Astrocyte of the hippocampus (primary cell): ENCODE results near the gene GPR32.
"Not testable (repeated sequence)": the region's sequence is repeated elsewhere in the genome, so short reads cannot be mapped to it uniquely, and the experiment has no call there.

Experiments used
- DNase-seq: peaks from one replicate; pipeline ENCODE4 v3.0.0; 2011; ENCODE audit warnings: low read depth, low spot score

Gene GPR32

DNA sequence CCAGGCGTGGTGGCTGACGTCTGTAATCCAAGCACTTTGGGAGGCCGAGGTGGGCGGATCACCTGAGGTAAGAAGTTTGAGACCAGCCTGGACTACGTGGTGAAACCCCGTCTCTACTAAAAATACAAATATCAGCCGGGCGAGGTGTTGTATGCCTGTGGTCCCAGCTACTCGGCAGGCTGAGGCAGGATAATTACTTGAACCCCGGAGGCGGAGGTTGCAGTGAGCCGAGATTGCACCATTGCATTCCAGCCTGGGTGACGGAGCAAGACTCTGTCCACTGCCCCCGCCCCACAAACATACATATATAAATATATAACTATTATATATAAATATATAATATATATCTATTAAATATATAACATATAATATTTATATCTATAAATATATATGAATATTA lies 23.1 kb upstream of the GPR32 start:
- not testable (repeated sequence) for DNase-seq

DNA sequence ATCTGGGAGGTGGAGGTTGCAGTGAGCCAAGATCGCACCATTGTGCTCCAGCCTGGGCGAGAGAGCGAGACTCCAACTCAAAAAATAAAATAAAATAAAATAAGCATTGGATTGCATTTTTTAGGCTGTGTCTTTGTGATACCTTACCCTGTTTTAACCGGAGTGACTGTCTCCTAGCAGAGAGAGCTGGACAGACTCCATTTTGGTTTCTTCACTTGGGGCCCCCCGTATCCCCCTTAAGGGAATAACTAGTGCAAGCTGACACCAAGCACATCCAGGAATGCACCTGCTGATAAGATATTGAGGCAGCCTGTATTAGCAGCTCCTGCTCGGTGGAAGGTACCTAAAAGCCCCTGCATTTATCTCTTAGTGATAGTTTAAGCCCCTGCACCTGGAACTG lies 20.8 kb upstream of the GPR32 start:
- DNase-seq = no peak

DNA sequence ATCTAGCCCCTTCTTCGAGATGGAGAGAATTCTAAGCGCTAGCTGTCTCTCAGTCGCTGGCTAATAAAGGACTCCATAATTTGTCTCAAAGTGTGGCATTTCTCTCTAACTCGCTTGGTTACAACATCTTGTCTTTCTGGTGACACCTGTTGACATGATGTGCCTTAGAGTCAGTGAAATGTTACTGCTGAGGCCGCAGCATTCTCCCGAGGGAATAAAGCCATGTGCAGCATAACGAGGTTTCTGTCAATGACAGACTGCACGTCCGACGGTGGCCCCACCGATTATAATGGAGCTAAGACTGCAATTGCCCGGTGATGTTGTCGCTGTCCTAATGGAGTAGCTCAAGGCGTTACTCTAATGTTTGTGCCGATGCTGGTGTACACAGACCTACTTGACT lies 20.3 kb upstream of the GPR32 start:
- DNase-seq = no peak

- DNase-seq = no peak
Measured at GRCh38 chr19:50753879-50754278, 16.4 kb upstream of the GPR32 start.

DNA sequence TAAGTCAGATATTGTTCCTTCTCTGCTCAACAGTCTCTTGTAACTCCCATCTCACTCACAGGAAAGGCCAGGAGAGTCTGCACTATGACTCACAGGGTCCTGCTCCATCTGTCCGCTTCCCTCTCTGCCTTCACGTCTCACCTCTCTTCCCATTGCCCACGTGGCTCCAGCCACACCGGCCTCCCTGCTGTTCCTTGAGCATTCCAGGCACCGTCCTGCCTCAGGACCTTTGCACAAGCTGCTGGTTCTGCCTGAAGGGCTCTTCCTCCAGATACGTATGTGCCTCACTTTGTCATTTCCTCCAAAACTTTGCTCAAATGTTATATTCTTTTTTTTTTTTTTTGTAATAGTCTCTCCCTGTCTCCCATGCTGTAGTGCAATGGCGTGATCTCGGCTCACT lies 14.0 kb upstream of the GPR32 start:
- DNase-seq = not testable (repeated sequence)

GRCh38 chr19:50757624-50758023 lies 12.6 kb upstream of the GPR32 start:
- DNase-seq = not testable (repeated sequence)

DNA sequence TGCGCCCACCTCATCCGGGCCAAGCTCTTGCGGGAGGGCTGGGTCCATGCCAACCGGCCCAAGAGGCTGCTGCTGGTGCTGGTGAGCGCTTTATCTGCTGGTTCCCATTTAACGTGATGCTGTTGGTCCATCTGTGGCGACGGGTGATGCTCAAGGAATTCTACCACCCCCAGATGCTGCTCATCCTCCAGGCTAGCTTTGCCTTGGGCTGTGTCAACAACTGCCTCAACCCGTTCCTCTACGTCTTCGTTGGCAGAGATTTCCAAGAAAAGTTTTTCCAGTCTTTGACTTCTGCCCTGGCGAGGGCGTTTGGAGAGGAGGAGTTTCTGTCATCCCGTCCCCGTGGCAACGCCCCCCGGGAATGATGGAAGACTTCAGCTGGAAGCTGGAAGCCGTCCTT lies 11.2 kb upstream of the GPR32 start:
- not testable (repeated sequence) for DNase-seq

GRCh38 chr19:50759886-50760285 lies 10.4 kb upstream of the GPR32 start:
- DNase-seq = no peak

DNA sequence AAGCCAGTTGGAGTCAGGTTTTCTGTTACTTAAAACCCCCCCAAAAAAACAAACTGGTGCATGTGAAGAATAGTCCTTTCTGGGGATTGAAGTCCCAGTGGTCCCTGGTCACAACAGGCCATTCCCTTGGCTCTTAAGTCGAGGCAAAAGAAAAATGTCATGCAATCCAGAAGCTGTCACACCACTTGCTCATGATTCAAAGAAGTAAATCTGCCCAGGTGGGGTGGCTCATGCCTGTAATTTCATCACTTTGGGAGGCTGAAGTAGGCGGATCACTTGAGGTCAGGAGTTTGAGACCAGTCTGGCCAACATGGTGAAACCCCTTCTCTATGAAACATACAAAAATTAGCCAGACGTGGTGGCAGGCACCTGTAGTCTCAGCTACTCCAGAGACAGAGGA lies 8.8 kb upstream of the GPR32 start:
- DNase-seq = not testable (repeated sequence)

DNA sequence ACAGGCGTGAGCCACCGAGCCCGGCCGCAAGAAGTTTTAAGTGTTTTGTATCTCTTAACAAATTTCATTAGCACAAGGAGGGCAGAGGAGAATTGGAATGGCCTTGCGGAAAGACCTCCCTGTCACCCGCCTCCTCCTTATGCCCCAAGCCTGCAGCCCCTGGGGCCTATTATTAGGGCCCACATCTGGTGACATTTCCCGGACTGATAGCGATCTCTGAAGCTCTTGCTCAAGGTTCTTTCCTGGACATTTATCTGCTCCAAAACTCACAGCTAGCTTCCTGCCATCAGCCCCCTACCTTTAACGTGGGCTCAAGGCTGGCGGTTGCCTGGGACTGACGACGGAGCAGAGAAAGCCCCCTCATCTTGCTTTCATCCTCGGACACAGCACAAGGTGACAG lies 6.7 kb upstream of the GPR32 start:
- DNase-seq = not testable (repeated sequence)

- no peak for DNase-seq
Measured at GRCh38 chr19:50764409-50764808, 5.9 kb upstream of the GPR32 start.

DNA sequence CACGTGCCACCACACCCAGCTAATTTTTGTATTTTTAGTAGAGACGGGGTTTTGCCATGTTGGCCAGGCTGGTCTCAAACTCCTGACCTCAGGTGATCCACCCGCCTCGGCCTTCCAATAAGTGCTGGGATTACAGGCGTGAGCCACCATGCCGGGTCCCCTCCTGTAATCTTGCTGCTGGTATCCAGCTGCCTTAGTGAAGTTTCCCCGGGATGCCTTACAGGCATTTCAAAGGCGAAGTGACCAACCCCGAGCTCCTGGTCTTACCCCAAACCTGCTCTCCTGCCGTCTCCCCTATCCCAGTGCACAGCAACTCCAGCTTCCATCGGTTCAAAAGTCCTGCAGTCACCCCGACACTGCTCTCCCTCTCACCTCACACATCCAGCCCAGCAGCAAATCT lies 3.5 kb upstream of the GPR32 start:
- not testable (repeated sequence) for DNase-seq

DNA sequence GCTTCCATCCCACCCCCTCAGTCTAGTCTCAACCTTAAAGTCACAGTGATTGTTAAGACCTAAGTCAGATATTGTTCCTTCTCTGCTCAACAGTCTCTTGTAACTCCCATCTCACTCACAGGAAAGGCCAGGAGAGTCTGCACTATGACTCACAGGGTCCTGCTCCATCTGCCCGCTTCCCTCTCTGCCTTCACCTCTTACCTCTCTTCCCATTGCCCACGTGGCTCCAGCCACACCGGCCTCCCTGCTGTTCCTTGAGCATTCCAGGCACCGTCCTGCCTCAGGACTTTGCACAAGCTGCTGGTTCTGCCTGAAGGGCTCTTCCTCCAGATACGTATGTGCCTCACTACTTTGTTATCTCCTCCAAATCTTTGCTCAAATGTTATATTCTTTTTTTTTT lies 3.0 kb upstream of the GPR32 start:
- not testable (repeated sequence) for DNase-seq

GRCh38 chr19:50768277-50768676 lies 2.0 kb upstream of the GPR32 start:
- DNase-seq = no peak

- no peak for DNase-seq
Measured at GRCh38 chr19:50770888-50771287, 624 bp downstream of the GPR32 start.

DNA sequence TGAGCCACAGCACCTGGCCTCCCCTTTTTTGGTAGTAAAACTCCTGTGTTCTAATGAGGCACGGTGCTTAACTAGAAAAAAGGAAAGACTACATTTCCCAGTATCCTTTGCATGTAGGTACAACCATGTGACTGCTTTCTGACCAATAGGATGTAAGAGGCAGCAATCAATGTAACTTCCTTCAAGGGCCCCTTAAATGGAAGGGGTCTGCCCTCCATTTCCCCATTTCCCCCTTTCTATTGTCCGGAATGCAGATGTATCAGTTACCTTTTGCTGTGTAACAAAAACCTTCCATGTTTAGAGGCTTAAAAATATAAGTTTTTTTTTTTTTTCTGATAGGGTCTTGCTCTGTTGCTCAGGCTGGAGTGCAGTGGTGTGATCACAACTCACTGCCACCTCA lies 2.2 kb downstream of the GPR32 start:
- DNase-seq = no peak

DNA sequence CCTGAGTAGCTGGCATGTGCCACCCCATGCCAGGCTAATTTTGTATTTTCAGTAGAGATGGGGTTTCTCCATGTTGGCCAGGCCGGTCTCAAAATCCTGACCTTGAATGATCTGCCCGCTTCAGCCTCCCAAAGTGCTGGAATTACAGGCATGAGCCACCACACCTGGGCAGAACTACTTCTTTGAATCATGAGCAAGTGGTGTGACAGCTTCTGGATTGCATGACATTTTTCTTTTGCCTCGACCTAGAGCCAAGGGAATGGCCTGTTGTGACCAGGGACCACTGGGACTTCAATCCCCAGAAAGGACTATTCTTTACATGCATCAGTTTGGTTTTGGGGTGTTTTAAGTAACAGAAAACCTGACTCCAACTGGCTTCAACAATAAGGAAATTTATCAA lies 2.6 kb downstream of the GPR32 start:
- DNase-seq = not testable (repeated sequence)

DNA sequence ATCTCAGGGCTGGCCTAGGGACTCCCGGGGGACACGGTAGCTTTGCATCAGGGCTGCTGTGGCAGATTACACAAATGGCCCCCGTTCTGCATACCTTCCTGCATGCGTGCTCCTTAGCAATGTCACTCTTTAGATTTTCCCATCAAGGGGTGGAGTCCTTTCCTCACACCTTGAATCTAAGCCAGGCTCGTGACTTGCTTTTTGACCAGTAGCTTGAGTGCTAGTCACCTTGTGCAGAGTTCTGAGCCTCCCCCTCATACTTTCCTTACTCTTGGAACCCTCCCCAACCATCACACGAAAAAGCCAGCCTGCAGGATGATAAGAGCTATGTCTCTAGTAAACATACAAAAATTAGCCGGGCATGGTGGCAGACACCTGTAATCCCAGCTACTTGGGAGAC lies 3.2 kb downstream of the GPR32 start:
- DNase-seq = not testable (repeated sequence)

DNA sequence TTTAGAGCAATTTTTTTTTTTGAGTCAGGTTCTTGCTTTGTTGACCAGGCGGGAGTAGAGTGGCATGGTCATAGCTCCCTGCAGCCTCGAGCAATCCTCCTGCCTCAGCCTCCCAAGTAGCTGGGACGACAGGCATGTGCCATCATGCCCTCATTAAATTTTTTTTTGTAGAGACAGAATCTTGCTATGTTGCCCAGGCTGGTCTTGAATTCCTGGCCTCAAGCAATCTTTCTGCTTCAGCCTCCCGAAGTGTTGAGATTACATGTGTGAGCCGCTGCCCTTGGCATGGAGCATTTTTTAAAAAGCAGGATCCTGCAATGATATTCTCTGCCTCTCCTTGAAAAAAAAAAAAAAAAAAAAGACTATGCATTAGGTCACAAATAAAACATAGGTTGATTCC lies 5.9 kb downstream of the GPR32 start:
- no peak for DNase-seq

DNA sequence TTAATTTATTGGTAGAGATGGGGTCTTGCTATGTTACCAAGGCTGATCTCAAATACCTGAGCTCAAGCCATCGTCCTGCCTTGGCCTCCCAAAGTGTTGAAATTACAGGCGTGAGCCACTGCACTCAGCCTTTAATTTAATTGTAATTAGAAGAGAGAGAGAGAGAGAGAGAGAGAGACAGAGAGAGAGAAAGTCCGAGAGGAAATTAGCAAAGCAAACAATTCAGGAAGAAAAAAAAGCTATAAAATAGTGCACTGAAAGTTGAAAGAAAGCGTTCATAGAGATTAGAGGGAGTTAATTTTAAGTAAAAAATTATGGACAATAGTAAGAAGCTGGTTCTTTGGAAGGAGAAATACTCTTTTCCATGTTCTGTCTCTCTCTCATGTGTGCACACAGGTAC lies 7.0 kb downstream of the GPR32 start:
- DNase-seq = no peak

DNA sequence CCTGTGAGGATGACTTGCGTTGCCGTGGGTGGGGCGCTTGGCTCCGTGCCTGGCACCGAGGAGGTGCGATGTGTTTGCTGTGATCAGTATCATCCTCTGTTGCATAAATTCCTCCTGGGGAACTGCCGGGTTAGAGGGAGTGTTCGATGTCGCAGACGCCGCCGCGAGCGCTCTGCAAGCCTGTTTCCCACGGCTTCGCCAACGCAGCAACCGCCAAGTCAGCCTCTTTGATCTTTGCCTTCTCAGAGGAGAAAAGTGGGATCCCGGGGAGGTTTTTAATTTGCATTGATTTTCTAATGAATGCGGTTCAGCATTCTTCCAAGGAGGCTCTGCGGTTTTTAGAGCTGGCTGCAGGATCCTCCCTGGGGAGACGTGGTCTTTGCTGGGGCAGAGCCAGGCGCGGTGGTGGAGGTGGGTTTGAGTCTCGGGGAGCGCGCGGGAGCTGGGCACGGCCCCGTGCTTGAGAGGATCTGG lies 7.6 kb downstream of the GPR32 start:
- peak; percentile 71 for DNase-seq

DNA sequence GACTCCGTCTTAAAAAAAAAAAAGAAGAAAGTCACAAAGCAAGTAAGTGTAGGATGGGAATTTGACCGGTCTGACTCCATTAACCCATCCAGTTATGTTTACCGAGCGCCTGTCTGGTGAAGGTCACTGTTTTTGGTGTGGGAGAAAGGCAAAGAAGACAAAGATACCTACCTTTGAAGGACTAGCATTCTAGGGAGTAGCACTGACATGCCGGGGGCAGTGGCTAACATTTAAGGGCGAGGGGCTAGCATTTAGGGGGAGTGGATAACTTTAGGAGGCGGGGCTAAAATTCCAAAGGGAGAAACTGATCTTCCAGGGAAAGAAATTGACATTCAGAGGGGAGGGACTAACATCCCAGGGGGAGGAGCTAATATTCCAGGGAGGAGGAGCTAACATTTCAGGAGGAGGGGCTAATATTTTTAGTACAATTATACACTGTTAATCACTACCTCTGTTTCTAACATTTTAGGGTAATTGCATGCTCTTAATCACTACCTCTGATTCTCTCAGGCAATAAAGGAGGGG lies 8.7 kb downstream of the GPR32 start:
- no peak for DNase-seq

DNA sequence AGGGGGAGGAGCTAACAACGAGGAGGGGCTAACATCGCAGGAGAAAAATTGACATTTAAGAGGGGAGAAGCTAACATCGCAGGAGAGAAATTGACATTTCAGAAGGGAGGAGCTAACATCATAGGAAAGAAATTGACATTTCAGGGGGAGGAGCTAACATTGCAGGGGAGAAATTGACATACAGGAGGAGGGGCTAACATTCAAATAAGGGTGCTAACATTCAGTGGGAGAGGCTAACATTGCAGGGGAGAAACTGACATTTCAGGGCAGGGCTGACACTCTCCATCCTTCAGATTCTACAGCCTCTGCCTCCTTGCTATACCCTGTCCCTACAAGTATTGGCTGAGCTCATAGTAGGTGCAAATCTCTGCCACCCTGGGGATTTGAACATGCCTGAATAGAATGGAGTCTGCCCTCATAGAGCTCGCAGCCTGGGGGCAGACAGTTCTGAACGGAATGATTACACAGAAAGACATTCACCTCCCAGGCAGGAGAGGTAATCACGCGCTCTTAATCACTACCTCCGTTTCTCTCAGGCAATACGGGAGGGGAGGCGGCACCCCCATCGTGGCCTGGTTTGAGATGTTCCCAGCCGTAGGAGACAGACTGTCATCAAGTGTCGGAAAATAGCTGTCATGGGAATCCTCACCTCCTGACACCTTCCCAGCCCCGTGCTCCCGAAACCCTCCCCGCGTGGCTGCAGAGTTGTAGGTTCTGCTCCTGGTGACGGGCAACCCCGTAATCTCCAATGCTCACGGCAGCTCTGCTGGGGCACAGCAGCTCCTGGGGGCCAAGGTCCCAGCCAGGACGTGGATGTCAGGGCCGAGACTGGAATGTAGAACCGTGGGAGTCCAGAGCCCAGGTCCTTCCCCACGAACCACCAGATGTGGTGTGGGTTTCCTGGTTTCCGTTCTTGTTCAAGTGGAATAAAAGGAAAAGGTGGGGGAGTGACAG lies 9.5 kb downstream of the GPR32 start:
- DNase-seq = no peak
